GM12878 (cell line): ENCODE measurements around the gene BRD3.
"Not testable (repeated sequence)": the region's sequence is repeated elsewhere in the genome, so short reads cannot be mapped to it uniquely, and the experiment has no call there.

ENCODE experiments used
- BCL11A ChIP-seq: IDR thresholded peaks from 2 replicates; pipeline ENCODE4 v1.6.1; 2011; ENCODE audit warnings: low read depth, low read length
- EED ChIP-seq: sonication (generic); IDR thresholded peaks from 2 replicates; pipeline ENCODE4 v1.6.1; 2016; ENCODE audit warnings: antibody characterized with exemption, low read depth
- JUNB ChIP-seq: IDR thresholded peaks from 2 replicates; pipeline ENCODE4 v1.6.1; 2016; ENCODE audit warnings: antibody characterized with exemption, mild to moderate bottlenecking
- NFYB ChIP-seq: IDR thresholded peaks from 2 replicates; pipeline ENCODE4 v1.6.1; 2011; ENCODE audit warnings: low read depth, mild to moderate bottlenecking, low read length, improper control_type of control experiment, moderate library complexity; ENCODE audit not compliant: insufficient read depth
- POLR2A ChIP-seq: IDR thresholded peaks from 2 replicates; pipeline ENCODE4 v1.6.1; 2011; ENCODE audit warnings: low read depth, mild to moderate bottlenecking, low read length
- RCOR1 ChIP-seq: conservative IDR thresholded peaks from 2 replicates; pipeline ENCODE4 v1.6.1; 2012; ENCODE audit warnings: low read depth, low read length, improper control_type of control experiment
- SIN3A ChIP-seq: IDR thresholded peaks from 2 replicates; pipeline ENCODE4 v1.6.1; 2012; ENCODE audit warnings: low read depth, low read length, improper control_type of control experiment
- ZNF384 ChIP-seq: IDR thresholded peaks from 2 replicates; pipeline ENCODE4 v1.6.1; 2012; ENCODE audit warnings: low read depth, mild to moderate bottlenecking, low read length, improper control_type of control experiment, borderline replicate concordance

- TF ChIP-seq BCL11A, SIN3A, POLR2A, JUNB, RCOR1, ZNF384, NFYB, EED: not testable (repeated sequence)
These were observed 7.9 kb upstream of the BRD3 start for GRCh38 chr9:134075689-134076088.
